WTC11 (cell line): ENCODE results near the gene SLC19A1. TPM values are rescaled to one million over a fixed set of nuclear protein-coding genes. Genes with fewer than 3 reads are reported as not detected.

ENCODE experiments used
- ATAC-seq: fragments of 200-7000 bp; cut with Tn5 transposase; 2 replicates; pipeline ENCODE4 v1.10.0; 2021; ENCODE audit warnings: mild to moderate bottlenecking, moderate library complexity
- CTCF ChIA-PET: fragments of 300-600 bp; sonication (Branson Sonifier 250); formaldehyde crosslinking; loops from one replicate; lab custom pipeline; 2021; ENCODE audit warnings: antibody characterized with exemption; lab: Charles Lee
- POLR2A ChIA-PET: fragments of 350-600 bp; sonication (Branson Sonifier 250); formaldehyde crosslinking; loops from one replicate; lab custom pipeline; 2021; ENCODE audit warnings: antibody characterized with exemption; lab: Charles Lee
- DNase-seq: peaks from one replicate; pipeline ENCODE4 v3.0.0; 2021; ENCODE audit warnings: low spot score
- H3K27ac Mint-ChIP-seq: 2 replicates; pipeline ENCODE4 v1.8.0; 2021; ENCODE audit warnings: mixed read lengths
- H3K27me3 Mint-ChIP-seq: 2 replicates; pipeline ENCODE4 v1.8.0; 2021; ENCODE audit warnings: low read depth, mild to moderate bottlenecking, moderate library complexity, mixed read lengths
- H3K36me3 Mint-ChIP-seq: 2 replicates; pipeline ENCODE4 v1.8.0; 2021; ENCODE audit warnings: mixed read lengths
- H3K4me1 Mint-ChIP-seq: 2 replicates; pipeline ENCODE4 v1.8.0; 2022; ENCODE audit warnings: mixed read lengths
- H3K4me3 Mint-ChIP-seq: 2 replicates; pipeline ENCODE4 v1.8.0; 2021; ENCODE audit warnings: mild to moderate bottlenecking, moderate library complexity, mixed read lengths
- H3K9me3 Mint-ChIP-seq: 2 replicates; pipeline ENCODE4 v1.8.0; 2021; ENCODE audit warnings: mixed read lengths
- ERG ChIP-seq: fragments of 250-450 bp; sonication (Bioruptor Pico); IDR thresholded peaks from 2 replicates; pipeline ENCODE4 v1.8.0; 2021; ENCODE audit warnings: mild to moderate bottlenecking
- ETV6 ChIP-seq: sonication (generic); formaldehyde crosslinking; IDR thresholded peaks from 2 replicates; pipeline ENCODE4 v1.8.1; 2022; ENCODE audit warnings: mild to moderate bottlenecking, missing genetic modification reagents
- FOXJ3 ChIP-seq: sonication (generic); formaldehyde crosslinking; IDR thresholded peaks from 2 replicates; pipeline ENCODE4 v1.9.0; 2021; ENCODE audit warnings: missing genetic modification reagents, mild to moderate bottlenecking, borderline replicate concordance
- FOXP1 ChIP-seq: sonication (generic); formaldehyde crosslinking; IDR thresholded peaks from 2 replicates; pipeline ENCODE4 v1.8.0; 2022; ENCODE audit warnings: missing genetic modification reagents, mild to moderate bottlenecking, moderate library complexity, borderline replicate concordance
- GRHL2 ChIP-seq: fragments of 250-450 bp; sonication (Bioruptor Pico); IDR thresholded peaks from 2 replicates; pipeline ENCODE4 v1.8.0; 2022; ENCODE audit warnings: mild to moderate bottlenecking, moderate library complexity; ENCODE audit not compliant: insufficient replicate concordance, severe bottlenecking
- KAT7 ChIP-seq: sonication (generic); formaldehyde crosslinking; IDR thresholded peaks from 2 replicates; pipeline ENCODE4 v1.8.1; 2023; ENCODE audit warnings: missing genetic modification reagents, mild to moderate bottlenecking, borderline replicate concordance
- MXD4 ChIP-seq: fragments of 250-450 bp; sonication (Bioruptor Pico); IDR thresholded peaks from 2 replicates; pipeline ENCODE4 v1.8.0; 2021; ENCODE audit warnings: mild to moderate bottlenecking, moderate library complexity, borderline replicate concordance
- NFATC4 ChIP-seq: fragments of 250-450 bp; sonication (Bioruptor Pico); IDR thresholded peaks from 2 replicates; pipeline ENCODE4 v1.9.0; 2021; ENCODE audit warnings: mild to moderate bottlenecking
- PREB ChIP-seq: sonication (generic); formaldehyde crosslinking; IDR thresholded peaks from 2 replicates; pipeline ENCODE4 v1.8.1; 2022; ENCODE audit warnings: mild to moderate bottlenecking, missing genetic modification reagents, moderate library complexity, borderline replicate concordance
- SMAD4 ChIP-seq: sonication (generic); formaldehyde crosslinking; IDR thresholded peaks from 2 replicates; pipeline ENCODE4 v1.8.0; 2022; ENCODE audit warnings: mild to moderate bottlenecking, missing genetic modification reagents
- SOX15 ChIP-seq: fragments of 250-450 bp; sonication (Bioruptor Pico); IDR thresholded peaks from 2 replicates; pipeline ENCODE4 v1.9.0; 2021; ENCODE audit warnings: mild to moderate bottlenecking
- TEAD4 ChIP-seq: sonication (generic); formaldehyde crosslinking; IDR thresholded peaks from 2 replicates; pipeline ENCODE4 v1.8.0; 2022; ENCODE audit warnings: mild to moderate bottlenecking, missing genetic modification reagents
- ZNF138 ChIP-seq: sonication (generic); formaldehyde crosslinking; conservative IDR thresholded peaks from 2 replicates; pipeline ENCODE4 v1.8.1; 2022; ENCODE audit warnings: mild to moderate bottlenecking, moderate library complexity, missing genetic modification reagents
- ZNF219 ChIP-seq: sonication (generic); formaldehyde crosslinking; IDR thresholded peaks from 2 replicates; pipeline ENCODE4 v1.8.0; 2023; ENCODE audit warnings: missing genetic modification reagents, mild to moderate bottlenecking, borderline replicate concordance
- ZNF232 ChIP-seq: sonication (generic); formaldehyde crosslinking; IDR thresholded peaks from 2 replicates; pipeline ENCODE4 v1.8.0; 2022; ENCODE audit warnings: mild to moderate bottlenecking, missing genetic modification reagents
- ZNF396 ChIP-seq: fragments of 250-450 bp; sonication (Bioruptor Pico); IDR thresholded peaks from 2 replicates; pipeline ENCODE4 v1.8.0; 2021; ENCODE audit warnings: mild to moderate bottlenecking, moderate library complexity, borderline replicate concordance
- ZSCAN18 ChIP-seq: fragments of 250-450 bp; sonication (Bioruptor Pico); IDR thresholded peaks from 2 replicates; pipeline ENCODE4 v2.1.2; 2022; ENCODE audit warnings: mild to moderate bottlenecking, moderate library complexity
- total RNA-seq: library from RNA; stranded (reverse); gene quantifications from 3 replicates; pipeline ENCODE4 v1.2.3, GENCODE V29; 2021
- TF ChIP-seq, protein P1 (sequence below): sonication (generic); formaldehyde crosslinking; IDR thresholded peaks from 2 replicates; pipeline ENCODE4 v1.8.0; 2023; ENCODE audit warnings: missing genetic modification reagents, mild to moderate bottlenecking, borderline replicate concordance
- TF ChIP-seq, protein P2 (sequence below): sonication (generic); formaldehyde crosslinking; IDR thresholded peaks from 2 replicates; pipeline ENCODE4 v1.8.1; 2022; ENCODE audit warnings: low read depth, mild to moderate bottlenecking, moderate library complexity, missing genetic modification reagents, borderline replicate concordance
- TF ChIP-seq, protein P3 (sequence below): sonication (generic); formaldehyde crosslinking; IDR thresholded peaks from 2 replicates; pipeline ENCODE4 v1.8.0; 2022; ENCODE audit warnings: mild to moderate bottlenecking, missing genetic modification reagents
- TF ChIP-seq, protein P4 (sequence below): sonication (generic); formaldehyde crosslinking; IDR thresholded peaks from 2 replicates; pipeline ENCODE4 v1.8.0; 2022; ENCODE audit warnings: mild to moderate bottlenecking, missing genetic modification reagents
- TF ChIP-seq, protein P5 (sequence below): sonication (generic); formaldehyde crosslinking; IDR thresholded peaks from 2 replicates; pipeline ENCODE4 v1.8.0; 2022; ENCODE audit warnings: mild to moderate bottlenecking, missing genetic modification reagents

The SLC19A1 gene
- total RNA-seq, 1 experiment from 2014 or later: 29.8 TPM

DNA sequence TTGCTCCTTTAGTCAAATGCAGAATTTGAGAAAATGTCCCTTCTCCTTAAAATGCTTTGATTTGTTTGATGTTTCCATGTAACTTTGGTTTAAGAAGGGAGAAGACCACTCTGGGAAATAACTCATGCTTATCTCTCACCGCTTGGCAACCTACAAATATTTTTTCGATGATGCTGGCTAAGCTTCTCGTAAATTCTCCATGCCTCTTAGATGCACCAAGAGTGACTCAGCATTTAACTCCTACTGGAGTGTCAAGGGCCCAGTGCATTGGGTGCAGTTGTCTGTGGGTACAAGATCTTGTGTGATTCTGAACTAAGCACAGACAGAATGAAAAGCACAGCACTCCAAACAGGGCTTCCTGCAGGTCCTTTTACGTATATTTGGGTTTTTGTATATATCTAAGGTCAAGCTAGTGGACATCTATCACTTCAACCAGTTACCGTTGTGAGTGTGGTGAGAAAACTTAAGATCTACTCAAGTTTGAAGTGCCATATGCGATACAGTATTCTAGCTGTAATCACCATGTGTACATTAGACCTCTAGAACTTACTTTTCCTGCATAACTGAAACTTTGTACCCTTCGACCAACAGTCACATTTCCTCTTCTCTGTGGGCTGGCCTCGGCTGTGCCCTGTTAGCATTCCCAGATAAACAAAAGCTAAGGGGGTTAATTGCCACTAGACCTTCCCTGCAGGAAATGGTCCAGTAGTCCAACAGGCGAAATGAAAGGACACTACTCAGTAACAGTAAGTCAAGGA is 81.5 kb downstream of the SLC19A1 start (continued):
- TF ChIP-seq, protein P1, sequence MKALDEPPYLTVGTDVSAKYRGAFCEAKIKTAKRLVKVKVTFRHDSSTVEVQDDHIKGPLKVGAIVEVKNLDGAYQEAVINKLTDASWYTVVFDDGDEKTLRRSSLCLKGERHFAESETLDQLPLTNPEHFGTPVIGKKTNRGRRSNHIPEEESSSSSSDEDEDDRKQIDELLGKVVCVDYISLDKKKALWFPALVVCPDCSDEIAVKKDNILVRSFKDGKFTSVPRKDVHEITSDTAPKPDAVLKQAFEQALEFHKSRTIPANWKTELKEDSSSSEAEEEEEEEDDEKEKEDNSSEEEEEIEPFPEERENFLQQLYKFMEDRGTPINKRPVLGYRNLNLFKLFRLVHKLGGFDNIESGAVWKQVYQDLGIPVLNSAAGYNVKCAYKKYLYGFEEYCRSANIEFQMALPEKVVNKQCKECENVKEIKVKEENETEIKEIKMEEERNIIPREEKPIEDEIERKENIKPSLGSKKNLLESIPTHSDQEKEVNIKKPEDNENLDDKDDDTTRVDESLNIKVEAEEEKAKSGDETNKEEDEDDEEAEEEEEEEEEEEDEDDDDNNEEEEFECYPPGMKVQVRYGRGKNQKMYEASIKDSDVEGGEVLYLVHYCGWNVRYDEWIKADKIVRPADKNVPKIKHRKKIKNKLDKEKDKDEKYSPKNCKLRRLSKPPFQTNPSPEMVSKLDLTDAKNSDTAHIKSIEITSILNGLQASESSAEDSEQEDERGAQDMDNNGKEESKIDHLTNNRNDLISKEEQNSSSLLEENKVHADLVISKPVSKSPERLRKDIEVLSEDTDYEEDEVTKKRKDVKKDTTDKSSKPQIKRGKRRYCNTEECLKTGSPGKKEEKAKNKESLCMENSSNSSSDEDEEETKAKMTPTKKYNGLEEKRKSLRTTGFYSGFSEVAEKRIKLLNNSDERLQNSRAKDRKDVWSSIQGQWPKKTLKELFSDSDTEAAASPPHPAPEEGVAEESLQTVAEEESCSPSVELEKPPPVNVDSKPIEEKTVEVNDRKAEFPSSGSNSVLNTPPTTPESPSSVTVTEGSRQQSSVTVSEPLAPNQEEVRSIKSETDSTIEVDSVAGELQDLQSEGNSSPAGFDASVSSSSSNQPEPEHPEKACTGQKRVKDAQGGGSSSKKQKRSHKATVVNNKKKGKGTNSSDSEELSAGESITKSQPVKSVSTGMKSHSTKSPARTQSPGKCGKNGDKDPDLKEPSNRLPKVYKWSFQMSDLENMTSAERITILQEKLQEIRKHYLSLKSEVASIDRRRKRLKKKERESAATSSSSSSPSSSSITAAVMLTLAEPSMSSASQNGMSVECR (CRISPR knock-in tag): no peak
- TF ChIP-seq NFATC4 (CRISPR knock-in tag) (no peak), FOXJ3 (CRISPR knock-in tag) (no peak), FOXP1 (CRISPR knock-in tag) (no peak), TEAD4 (no peak), ETV6 (CRISPR knock-in tag) (no peak), KAT7 (CRISPR knock-in tag) (no peak), ZNF219 (no peak), ZNF138 (no peak)
- TF ChIP-seq, protein P2, sequence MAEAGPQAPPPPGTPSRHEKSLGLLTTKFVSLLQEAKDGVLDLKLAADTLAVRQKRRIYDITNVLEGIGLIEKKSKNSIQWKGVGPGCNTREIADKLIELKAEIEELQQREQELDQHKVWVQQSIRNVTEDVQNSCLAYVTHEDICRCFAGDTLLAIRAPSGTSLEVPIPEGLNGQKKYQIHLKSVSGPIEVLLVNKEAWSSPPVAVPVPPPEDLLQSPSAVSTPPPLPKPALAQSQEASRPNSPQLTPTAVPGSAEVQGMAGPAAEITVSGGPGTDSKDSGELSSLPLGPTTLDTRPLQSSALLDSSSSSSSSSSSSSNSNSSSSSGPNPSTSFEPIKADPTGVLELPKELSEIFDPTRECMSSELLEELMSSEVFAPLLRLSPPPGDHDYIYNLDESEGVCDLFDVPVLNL: no peak
- TF ChIP-seq, protein P3, sequence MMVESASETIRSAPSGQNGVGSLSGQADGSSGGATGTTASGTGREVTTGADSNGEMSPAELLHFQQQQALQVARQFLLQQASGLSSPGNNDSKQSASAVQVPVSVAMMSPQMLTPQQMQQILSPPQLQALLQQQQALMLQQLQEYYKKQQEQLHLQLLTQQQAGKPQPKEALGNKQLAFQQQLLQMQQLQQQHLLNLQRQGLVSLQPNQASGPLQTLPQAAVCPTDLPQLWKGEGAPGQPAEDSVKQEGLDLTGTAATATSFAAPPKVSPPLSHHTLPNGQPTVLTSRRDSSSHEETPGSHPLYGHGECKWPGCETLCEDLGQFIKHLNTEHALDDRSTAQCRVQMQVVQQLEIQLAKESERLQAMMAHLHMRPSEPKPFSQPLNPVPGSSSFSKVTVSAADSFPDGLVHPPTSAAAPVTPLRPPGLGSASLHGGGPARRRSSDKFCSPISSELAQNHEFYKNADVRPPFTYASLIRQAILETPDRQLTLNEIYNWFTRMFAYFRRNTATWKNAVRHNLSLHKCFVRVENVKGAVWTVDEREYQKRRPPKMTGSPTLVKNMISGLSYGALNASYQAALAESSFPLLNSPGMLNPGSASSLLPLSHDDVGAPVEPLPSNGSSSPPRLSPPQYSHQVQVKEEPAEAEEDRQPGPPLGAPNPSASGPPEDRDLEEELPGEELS (CRISPR knock-in tag): no peak

DNA sequence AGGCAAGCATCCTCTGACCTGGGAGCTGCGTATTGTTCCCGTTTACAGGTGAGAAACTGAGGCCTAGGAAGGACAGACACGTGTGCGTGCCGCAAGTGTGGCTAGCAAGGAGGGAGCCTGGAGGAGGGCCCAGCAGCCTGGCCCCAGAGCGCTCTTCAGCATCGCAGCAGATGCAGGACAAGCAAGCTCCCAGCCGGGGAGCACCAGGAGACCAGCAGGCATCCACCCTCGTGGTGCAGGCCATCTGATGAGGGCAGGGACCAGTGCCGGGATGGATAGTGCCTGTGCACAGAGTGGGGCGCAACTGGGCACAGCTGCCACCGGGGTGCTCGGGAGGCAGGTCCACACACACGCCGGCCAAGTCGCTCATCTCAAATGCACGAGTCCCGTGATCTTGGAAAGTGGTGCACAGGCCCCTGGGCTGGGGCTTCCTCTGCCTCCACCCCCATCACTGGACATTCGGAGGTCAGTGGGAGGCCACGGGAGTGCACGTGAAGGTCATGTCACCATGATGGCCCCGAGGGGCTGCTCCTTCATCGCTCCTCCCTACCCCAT is 82.2 kb downstream of the SLC19A1 start:
- Mint-ChIP-seq H3K4me1 (peaks cover 21% of the 10 kb centered on the region), H3K36me3 (peaks cover 22% of the 10 kb centered on the region), H3K4me3 (no peak overlapping the region), H3K9me3 (peaks cover 13% of the 10 kb centered on the region), H3K27me3 (no peaks in the 10 kb centered on the region), H3K27ac (no peak overlapping the region)
- no peak for DNase-seq
- ATAC-seq: no peak
- ChIA-PET CTCF (interaction anchor here (1.2 kb wide), 1 partner anchor 17 kb away, joined by 3 read pairs; no protein-coding TSS in a partner anchor), POLR2A (interaction anchor here (0.5 kb wide), 1 partner anchor 679 kb away, joined by 3 read pairs; no protein-coding TSS in a partner anchor)
- TF ChIP-seq TEAD4: no peak
- TF ChIP-seq PREB: no peak
- TF ChIP-seq, protein P4, sequence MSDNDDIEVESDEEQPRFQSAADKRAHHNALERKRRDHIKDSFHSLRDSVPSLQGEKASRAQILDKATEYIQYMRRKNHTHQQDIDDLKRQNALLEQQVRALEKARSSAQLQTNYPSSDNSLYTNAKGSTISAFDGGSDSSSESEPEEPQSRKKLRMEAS: no peak
- no peak for TF ChIP-seq ZNF396 (CRISPR knock-in tag)
- no peak for TF ChIP-seq SMAD4 (CRISPR knock-in tag)
- no peak for TF ChIP-seq ZSCAN18
- TF ChIP-seq, protein P5, sequence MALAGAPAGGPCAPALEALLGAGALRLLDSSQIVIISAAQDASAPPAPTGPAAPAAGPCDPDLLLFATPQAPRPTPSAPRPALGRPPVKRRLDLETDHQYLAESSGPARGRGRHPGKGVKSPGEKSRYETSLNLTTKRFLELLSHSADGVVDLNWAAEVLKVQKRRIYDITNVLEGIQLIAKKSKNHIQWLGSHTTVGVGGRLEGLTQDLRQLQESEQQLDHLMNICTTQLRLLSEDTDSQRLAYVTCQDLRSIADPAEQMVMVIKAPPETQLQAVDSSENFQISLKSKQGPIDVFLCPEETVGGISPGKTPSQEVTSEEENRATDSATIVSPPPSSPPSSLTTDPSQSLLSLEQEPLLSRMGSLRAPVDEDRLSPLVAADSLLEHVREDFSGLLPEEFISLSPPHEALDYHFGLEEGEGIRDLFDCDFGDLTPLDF (CRISPR knock-in tag): no peak
- no peak for TF ChIP-seq MXD4
- no peak for TF ChIP-seq GRHL2 (CRISPR knock-in tag)
- no peak for TF ChIP-seq SOX15 (CRISPR knock-in tag)
- no peak for TF ChIP-seq ZNF232
- TF ChIP-seq ERG: no peak
